ENCODE data around the gene TM6SF1.
"Not testable (repeated sequence)": the region's sequence is repeated elsewhere in the genome, so short reads cannot be mapped to it uniquely, and the experiment has no call there.

TM6SF1 gene

GRCh38 chr15:83088876-83089275, 18.6 kb upstream of the TM6SF1 start:
- DNase-seq = no peak

GRCh38 chr15:83090465-83090864, 17.0 kb upstream of the TM6SF1 start:
- no peak for DNase-seq

GRCh38 chr15:83091965-83092308, 15.5 kb upstream of the TM6SF1 start:
- not testable (repeated sequence) for DNase-seq

DNA sequence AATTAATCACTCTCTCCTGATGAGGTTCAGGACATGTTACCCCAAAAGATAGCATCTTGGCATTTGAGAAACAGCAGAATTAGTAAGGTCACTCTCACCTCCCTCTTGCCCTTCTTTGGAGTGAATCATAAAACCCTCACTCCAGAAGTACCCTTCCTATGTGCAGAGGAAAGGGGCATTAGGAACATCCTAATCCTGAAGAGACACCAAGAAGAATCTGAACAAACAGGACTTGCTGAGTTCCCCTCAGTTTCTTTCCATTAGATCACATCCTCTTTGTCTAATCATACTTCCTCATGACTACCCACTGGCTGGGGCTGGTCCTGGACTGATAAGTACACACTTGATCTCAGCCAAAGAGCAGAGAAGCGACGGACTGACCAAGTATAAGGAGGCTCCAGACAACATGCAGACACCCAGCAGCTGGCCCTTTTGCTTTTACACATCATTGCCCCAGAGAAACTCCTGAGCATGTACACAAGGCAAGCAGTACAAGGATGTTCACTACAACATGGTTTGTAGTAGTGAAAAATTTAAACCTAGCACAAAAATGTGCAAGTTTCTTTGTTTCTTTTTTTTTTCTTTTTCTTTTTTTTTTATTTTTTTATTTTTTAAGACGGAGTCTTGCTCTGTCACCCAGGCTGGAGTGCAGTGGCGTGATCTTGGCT, 15.0 kb upstream of the TM6SF1 start:
- DNase-seq = no peak

GRCh38 chr15:83094583-83094982, 12.9 kb upstream of the TM6SF1 start:
- no peak for DNase-seq

GRCh38 chr15:83098079-83098478, 9.4 kb upstream of the TM6SF1 start:
- no peak for DNase-seq

GRCh38 chr15:83099290-83099689, 8.2 kb upstream of the TM6SF1 start:
- DNase-seq = no peak

DNA sequence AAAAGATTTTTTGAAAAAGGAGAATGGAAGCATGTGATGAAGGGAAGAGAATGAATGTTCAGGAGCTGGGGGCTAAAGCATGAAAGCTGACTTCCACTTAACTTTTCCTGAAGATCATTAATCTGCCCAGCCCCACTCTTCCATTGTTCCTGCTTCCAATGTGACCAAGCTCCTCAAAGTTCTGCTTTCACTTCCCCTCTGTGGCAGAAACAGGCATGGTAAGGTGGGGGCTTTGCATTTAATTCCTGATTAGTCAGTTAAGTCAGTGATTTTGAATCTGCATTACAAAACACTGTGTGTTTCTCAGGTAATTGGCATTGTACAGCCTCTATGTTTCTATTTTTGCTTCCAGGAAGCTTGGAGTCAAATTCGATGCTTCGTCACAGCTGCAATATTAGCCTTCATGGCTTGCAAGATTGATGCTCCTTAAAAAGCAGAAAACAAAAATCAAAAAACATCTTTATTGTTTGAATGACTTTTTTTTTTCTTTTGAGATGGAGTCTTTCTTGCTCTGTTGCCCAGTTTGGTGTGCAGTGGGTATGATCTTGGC, 7.3 kb upstream of the TM6SF1 start:
- DNase-seq = no peak

DNA sequence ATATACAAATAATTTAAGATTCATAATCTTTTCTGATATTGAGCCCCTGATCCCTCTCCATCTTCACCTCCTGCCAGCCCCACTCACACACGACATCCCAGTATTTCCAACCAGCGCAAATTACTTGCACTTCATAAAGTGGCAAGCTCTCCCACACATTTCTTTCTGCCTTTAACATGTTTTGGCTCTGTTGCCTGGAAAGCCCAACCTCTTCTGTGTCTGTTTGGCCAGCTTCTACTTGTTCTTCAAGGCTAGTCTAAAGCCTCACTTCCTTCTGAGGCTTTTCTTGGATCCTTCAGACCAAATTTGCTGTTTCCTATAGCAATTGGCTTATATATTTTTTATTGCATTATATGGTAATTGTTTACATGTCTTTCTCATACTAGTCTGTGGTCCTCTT, 5.1 kb upstream of the TM6SF1 start:
- no peak for DNase-seq

DNA sequence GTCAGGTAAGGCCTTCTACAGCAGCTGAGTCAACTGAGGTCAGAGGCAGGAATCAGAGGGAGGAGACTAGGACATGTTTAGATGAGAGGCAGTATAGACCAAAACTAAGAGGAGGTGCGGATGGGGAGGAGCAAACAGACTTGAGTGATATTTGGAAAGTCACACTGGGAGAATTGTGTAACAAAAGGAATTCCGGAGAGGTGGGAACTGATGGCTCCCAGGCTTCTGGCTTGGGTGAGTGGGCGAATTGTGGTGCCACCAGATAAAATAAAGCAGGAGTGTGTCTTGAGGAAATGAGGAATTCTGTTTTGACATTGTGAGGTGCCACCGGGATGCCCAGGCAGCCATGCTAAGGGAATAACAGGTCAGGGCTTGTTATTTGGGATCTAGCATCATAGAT, 3.3 kb upstream of the TM6SF1 start:
- DNase-seq = no peak

- no peak for DNase-seq
These were observed 2.0 kb upstream of the TM6SF1 start for GRCh38 chr15:83105440-83105839.

DNA sequence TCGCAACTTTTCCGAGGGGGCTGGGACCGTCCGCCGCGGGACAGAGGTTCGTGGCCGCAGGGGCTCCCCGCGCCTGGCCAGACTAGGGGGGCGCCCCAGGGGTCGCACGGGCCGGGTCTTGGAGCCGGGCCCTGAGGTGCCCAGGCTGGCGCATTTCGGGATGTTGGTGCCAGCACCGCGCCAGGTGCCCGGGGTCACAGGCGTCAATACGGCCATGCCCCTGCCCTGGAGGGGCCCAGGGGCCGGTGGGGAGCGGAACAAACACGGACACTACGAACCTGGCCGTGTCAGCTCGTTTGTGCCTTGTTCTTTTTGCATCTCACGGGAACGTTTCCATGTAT, 366 bp downstream of the TM6SF1 start:
- DNase-seq = no peak

DNA sequence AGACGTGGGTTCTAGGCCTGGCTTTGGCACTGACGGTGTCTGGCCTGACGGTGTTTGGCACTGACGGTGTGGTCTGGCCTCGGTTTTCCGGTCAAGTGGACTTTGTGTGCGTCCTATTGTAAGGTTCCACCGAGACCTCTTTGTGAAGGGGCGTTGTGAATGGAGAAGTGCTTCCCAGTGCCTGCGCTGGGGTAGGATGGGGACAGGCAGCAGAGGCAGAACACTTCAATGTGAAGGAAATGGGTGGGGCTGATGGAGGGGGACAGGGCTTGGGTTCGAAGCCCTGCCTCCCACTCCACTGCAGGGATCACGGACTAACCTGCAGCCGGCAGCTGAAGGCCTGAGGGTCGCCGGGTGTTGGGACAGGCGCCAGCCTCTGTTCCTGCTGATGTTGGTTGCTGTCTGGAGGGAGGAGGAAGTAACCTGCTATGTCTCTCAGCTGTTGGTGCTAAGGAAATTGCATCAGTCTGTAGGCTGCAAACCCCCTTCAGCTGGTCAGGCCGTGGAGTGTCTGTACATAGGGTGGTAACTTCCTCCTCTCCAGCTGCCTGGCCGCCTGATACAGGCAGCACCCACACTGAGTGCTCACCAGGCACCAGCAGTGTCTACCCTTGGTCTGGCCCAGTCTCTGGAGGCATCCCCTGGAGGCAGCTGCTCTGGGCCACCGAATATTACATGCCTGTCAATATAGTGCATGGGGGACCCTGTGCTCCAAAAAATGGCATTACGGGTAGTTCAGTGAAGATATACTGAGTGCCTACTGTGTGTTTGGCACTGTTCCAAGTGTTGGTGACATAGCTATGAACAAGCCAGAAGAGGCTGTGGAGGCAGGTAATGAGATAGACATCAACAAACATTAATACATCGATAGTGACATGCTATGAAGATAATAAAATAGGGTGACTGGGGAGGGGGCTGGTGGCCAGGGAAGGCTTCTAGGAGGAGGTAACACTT, 1.1 kb downstream of the TM6SF1 start:
- DNase-seq = peak; percentile 35

DNA sequence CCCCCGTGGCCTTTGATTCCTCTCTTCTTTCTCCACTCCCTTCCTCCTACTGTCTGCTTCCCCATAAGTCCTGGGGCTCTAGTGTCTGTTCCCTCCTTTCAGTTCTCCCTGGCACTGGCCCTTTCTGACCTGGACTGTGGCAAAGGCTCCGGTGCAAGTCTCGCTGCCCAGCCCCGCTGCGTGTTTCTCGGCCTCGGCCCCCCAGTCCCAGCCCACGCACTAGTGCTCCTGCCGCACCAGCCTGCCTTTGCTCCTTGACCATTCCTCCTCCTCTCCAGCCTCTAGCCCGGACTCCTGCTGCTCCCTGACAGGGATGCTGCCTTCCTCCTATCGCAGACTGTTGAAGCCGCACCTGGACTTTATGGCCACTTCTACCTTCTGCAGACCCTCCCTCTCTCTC, 2.1 kb downstream of the TM6SF1 start:
- DNase-seq = no peak

- DNase-seq = no peak
These were observed 2.9 kb downstream of the TM6SF1 start for GRCh38 chr15:83110381-83110780.

GRCh38 chr15:83111149-83111548, 3.7 kb downstream of the TM6SF1 start:
- no peak for DNase-seq

DNA sequence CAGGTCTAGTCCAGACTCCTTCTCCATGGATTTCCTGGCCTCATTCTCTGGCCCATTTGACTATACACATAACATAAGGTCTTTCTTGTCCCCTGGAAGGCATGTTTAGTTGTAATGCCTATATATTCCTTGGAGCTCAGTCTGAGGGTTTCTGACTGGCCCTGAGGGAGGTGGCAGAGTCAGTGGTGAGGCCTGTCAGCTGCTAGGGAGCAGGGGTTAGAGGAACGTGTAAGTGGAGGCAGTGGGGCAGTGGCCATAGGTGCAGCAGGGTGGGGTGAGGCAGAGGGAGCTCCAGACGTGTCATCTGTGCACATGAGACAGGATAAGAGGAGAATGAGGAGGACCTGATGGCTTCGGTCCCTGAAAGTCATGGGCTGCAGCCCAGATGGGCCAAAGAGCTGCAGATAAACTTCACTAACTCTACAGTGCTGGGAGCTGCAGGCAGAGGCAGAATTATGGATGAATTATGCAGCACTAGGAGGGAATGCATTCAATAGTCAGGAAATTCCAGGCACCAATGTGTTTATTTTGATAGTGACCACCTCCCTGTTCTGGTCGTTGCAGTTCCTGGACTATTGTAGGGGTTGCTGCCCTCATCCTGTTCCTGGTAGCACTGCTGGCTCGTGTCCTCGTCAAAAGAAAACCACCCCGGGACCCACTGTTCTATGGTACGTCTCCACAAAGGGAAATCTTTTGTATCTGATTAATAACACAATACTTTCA, 4.9 kb downstream of the TM6SF1 start:
- peak; percentile 75 for DNase-seq

GRCh38 chr15:83112956-83113299, 5.5 kb downstream of the TM6SF1 start:
- DNase-seq = no peak

DNA sequence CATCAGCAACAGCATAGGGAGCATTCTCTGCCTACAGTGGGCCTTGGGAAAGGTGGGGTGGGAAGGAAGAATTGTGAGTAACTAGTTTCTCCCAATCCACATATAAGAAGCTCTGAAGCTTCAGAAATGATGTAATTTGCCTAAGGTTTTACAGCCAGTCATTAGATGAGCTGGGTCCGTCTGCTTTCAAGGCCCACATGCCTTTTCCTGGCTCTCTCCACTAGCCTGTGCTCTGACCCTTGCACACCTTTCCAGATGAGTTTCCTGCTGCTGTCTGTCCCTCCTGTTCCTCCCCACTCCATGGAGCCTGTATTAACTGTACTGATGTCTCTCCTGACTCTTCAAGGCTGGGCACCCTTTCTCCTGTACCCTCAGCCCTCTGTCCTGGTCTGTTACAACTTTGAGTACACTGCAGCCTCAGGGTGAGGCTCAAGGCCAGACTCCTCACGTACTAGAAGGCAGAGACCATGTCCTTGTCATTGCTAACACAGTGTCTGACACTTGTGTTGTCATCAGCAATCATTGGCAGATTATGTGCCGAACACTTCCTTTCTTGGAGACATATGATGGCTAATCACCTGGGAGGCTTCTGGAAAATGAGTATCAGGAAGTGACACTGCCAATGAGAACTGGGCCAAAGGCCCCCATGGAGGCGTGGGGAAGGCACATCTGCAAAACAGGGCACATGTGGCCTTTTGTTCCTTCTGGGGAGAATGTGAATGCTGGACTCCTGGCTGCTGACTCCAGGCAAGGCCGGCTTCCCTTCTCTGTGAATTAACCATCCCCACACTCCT, 6.6 kb downstream of the TM6SF1 start:
- DNase-seq = no peak

GRCh38 chr15:83114856-83115255, 7.4 kb downstream of the TM6SF1 start:
- no peak for DNase-seq

GRCh38 chr15:83115410-83115809, 8.0 kb downstream of the TM6SF1 start:
- DNase-seq = no peak

DNA sequence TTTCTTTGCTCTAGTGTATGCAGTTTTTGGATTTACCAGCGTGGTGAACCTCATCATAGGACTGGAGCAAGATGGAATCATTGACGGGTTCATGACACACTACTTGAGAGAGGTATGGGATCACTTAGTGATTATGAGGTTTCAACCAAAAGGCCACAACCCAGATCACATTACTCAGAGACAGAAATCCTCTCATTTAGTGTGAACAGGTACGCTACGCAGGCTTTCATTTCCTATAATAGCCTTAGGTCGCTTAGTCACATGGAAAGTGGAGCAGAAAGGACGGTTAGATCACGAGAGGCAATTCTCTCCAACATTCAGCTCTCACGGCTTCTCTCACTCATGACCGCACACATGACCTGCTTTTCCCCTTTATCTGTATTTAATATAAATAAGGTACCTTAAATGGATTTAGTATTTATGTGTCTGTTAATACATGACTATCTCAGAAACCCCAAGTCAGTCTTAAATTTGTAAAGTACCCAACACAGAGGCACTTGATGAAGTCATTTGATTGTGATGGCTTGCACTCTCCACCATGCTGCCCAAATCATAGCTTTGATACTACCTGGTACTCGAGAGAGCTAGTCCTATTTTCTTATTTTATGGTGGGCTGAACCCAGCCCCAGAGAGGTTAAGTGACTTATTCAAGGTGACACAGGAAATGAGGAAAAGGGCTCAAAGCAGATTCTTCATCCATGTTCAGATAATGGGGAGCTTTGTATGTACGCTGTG, 8.6 kb downstream of the TM6SF1 start:
- no peak for DNase-seq

Measured in fibroblast of skin of scalp (primary cell).